Activated CD8-positive, alpha-beta T cell treated with anti-CD3 and anti-CD28 coated beads, Interleukin-2, amount 10 ng/mL, durations not matched to agents 7 days and 5 days (primary cell): ENCODE data around the gene ALDH4A1. TPM values are rescaled to one million over a fixed set of nuclear protein-coding genes. Genes with fewer than 3 reads are reported as not detected.
"Not testable (repeated sequence)": the region's sequence is repeated elsewhere in the genome, so short reads cannot be mapped to it uniquely, and the experiment has no call there.

Experiments used
- ATAC-seq: fragments of 150-1000 bp; cut with Tn5 transposase; one replicate; pipeline ENCODE4 v1.10.0; 2021; ENCODE audit warnings: moderate library complexity
- CTCF ChIA-PET: fragments of 350-600 bp; sonication (Branson Sonifier 250); formaldehyde crosslinking; loops from one replicate; lab custom pipeline; 2021; ENCODE audit warnings: antibody characterized with exemption; lab: Charles Lee
- POLR2A ChIA-PET: fragments of 350-600 bp; sonication (Branson Sonifier 250); formaldehyde crosslinking; loops from one replicate; lab custom pipeline; 2021; ENCODE audit warnings: antibody characterized with exemption; lab: Charles Lee
- DNase-seq: peaks from one replicate; pipeline ENCODE4 v3.0.0-alpha.2; 2020
- H3K27ac Mint-ChIP-seq: one replicate; pipeline ENCODE4 v1.8.0; 2021; ENCODE audit warnings: mild to moderate bottlenecking, mixed read lengths
- H3K27me3 Mint-ChIP-seq: one replicate; pipeline ENCODE4 v1.8.0; 2021; ENCODE audit warnings: low read depth, mixed read lengths
- H3K36me3 Mint-ChIP-seq: one replicate; pipeline ENCODE4 v1.8.0; 2021; ENCODE audit warnings: low read depth, mixed read lengths
- H3K4me1 Mint-ChIP-seq: one replicate; pipeline ENCODE4 v1.8.0; 2021; ENCODE audit warnings: low read depth, mixed read lengths
- H3K4me3 Mint-ChIP-seq: one replicate; pipeline ENCODE4 v1.8.0; 2021; ENCODE audit warnings: mild to moderate bottlenecking, mixed read lengths
- H3K9me3 Mint-ChIP-seq: one replicate; pipeline ENCODE4 v1.8.0; 2022; ENCODE audit warnings: mixed read lengths; ENCODE audit not compliant: insufficient read depth
- total RNA-seq, 2 experiments: library from RNA; stranded (reverse); gene quantifications; one replicate each; pipeline ENCODE4 v1.2.3, GENCODE V29; 2021

ALDH4A1 gene
- total RNA-seq, 2 experiments from 2014 or later, result 4.2 to 4.3 TPM

- Mint-ChIP-seq H3K27me3 (peaks cover 3% of the 10 kb centered on the region), H3K4me1 (no peaks in the 10 kb centered on the region), H3K36me3 (no peaks in the 10 kb centered on the region), H3K9me3 (no peaks in the 10 kb centered on the region), H3K27ac (no peak overlapping the region), H3K4me3 (no peak overlapping the region)
- CTCF ChIA-PET, result no interaction called here
- no peak for DNase-seq
- POLR2A ChIA-PET, result no interaction called here
- no peak for ATAC-seq
These were observed 41.3 kb downstream of the ALDH4A1 start for GRCh38 chr1:18861082-18861481.

- ChIA-PET POLR2A (no interaction called here), CTCF (no interaction called here)
- ATAC-seq (no peak), DNase-seq (no peak)
- Mint-ChIP-seq H3K27me3 (peaks cover 5% of the 10 kb centered on the region), H3K4me3 (no peak within 1 kb of the TSS), H3K36me3 (no peaks in the 10 kb centered on the region), H3K4me1 (no peaks in the 10 kb centered on the region), H3K27ac (no peak within 1 kb of the TSS), H3K9me3 (no peaks in the 10 kb centered on the region)
These were observed 42.8 kb downstream of the ALDH4A1 start, which contains the start of gene TAS1R2 for GRCh38 chr1:18859560-18859959. TAS1R2 (minus strand) TSS chr1:18859660; CDS start chr1:18859660, 0 bp downstream.

DNA sequence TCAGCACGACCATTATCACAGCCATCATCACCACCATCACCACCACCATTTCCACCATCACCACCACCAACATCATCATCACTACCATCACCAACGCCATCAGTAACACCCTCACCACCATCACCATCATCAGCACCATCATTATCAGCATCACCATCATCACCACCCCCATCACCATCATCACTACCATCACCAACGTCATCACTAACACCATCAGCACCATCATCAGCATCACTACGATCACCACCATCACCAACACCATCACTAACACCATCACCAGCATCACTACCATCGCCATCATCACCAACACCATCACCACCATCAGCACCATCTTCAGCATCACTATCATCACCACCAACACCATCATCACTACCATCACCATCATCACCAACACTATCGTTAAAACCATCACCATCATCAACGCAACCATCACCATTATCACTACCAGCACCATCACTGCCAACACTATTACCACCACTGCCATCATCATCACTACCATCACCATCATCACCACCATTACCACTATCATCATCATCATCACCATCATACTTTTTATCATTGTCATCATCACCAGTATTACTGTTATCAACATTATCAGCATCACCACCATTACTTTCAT is 44.2 kb downstream of the ALDH4A1 start:
- peaks cover 5% of the 10 kb centered on the region for H3K27me3 Mint-ChIP-seq
- H3K27ac Mint-ChIP-seq, result no peak overlapping the region
- H3K36me3 Mint-ChIP-seq, result no peaks in the 10 kb centered on the region
- DNase-seq, result no peak
- no peak overlapping the region for H3K4me3 Mint-ChIP-seq
- H3K9me3 Mint-ChIP-seq, result no peaks in the 10 kb centered on the region
- ChIA-PET POLR2A (no interaction called here), CTCF (no interaction called here)
- no peaks in the 10 kb centered on the region for H3K4me1 Mint-ChIP-seq
- no peak for ATAC-seq

DNA sequence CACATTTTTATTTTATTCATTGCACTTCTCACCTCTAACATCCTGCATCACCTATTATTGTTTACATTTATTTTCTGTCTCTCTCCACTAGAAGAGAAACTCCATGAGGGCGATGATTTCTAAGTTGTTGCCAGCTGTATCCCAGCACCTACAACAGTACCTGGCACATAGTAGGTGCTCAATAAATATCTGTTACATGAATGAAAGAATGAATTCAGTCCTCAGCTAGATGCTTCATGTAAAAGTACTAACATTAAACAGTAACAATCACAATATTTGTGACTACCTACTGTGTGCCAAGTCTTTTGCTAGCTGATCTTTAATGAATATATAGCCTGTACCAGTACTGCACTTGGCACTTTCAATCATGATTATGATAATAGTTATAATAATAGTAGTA is 45.9 kb downstream of the ALDH4A1 start:
- ATAC-seq (no peak), DNase-seq (no peak)
- CTCF ChIA-PET, result no interaction called here
- Mint-ChIP-seq H3K27ac (no peak overlapping the region), H3K4me1 (no peaks in the 10 kb centered on the region), H3K9me3 (no peaks in the 10 kb centered on the region), H3K4me3 (no peak overlapping the region), H3K27me3 (peaks cover 5% of the 10 kb centered on the region), H3K36me3 (no peaks in the 10 kb centered on the region)
- POLR2A ChIA-PET, result no interaction called here

DNA sequence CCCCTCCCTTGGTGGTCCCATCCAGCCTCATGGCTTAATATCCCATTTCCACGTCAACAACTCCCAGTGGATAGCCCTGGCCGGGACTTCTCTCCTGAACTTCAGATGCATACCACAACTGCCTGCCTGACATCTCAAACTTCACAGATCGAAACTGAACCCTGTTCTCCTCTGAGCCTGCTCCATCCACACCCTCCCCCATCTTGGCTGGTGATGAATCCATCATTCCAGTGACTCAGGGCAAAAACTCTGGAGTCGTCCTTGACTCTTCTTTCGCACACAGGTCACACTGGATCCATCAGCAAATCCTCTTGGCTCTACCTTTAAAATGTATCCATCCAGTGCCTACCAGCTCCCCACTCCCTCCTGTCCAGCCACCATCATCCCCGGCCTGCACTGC is 46.8 kb downstream of the ALDH4A1 start:
- Mint-ChIP-seq H3K9me3 (no peaks in the 10 kb centered on the region), H3K4me3 (no peak overlapping the region), H3K36me3 (no peaks in the 10 kb centered on the region), H3K4me1 (no peaks in the 10 kb centered on the region), H3K27me3 (peaks cover 5% of the 10 kb centered on the region), H3K27ac (no peak overlapping the region)
- ChIA-PET CTCF (no interaction called here), POLR2A (no interaction called here)
- DNase-seq, result no peak
- no peak for ATAC-seq

GRCh38 chr1:18854331-18855025 is 47.9 kb downstream of the ALDH4A1 start:
- Mint-ChIP-seq H3K4me3 (no peak overlapping the region), H3K36me3 (no peaks in the 10 kb centered on the region), H3K27ac (no peak overlapping the region), H3K9me3 (no peaks in the 10 kb centered on the region), H3K27me3 (peaks cover 5% of the 10 kb centered on the region), H3K4me1 (no peaks in the 10 kb centered on the region)
- CTCF ChIA-PET, result no interaction called here
- no peak for ATAC-seq
- POLR2A ChIA-PET, result no interaction called here
- DNase-seq, result no peak

GRCh38 chr1:18852501-18852900 is 49.9 kb downstream of the ALDH4A1 start:
- Mint-ChIP-seq H3K4me1 (no peaks in the 10 kb centered on the region), H3K36me3 (no peaks in the 10 kb centered on the region), H3K27ac (no peak overlapping the region), H3K4me3 (no peak overlapping the region), H3K27me3 (peaks cover 5% of the 10 kb centered on the region), H3K9me3 (no peaks in the 10 kb centered on the region)
- ChIA-PET POLR2A (no interaction called here), CTCF (no interaction called here)
- DNase-seq (no peak), ATAC-seq (no peak)

GRCh38 chr1:18849261-18849711 is 53.1 kb downstream of the ALDH4A1 start:
- H3K36me3 Mint-ChIP-seq, result no peaks in the 10 kb centered on the region
- no peaks in the 10 kb centered on the region for H3K27me3 Mint-ChIP-seq
- ATAC-seq, result no peak

GRCh38 chr1:18847723-18848122 is 54.6 kb downstream of the ALDH4A1 start:
- H3K4me3 Mint-ChIP-seq, H3K27me3 Mint-ChIP-seq, H3K36me3 Mint-ChIP-seq, H3K4me1 Mint-ChIP-seq, H3K27ac Mint-ChIP-seq, POLR2A ChIA-PET, H3K9me3 Mint-ChIP-seq, DNase-seq, ATAC-seq: not testable (repeated sequence)
- CTCF ChIA-PET, result interaction anchor here (0.8 kb wide), 1 partner anchor 27 kb away, joined by 4 read pairs; no protein-coding TSS in a partner anchor

More at GRCh38 chr1:18849261-18849711, 53.1 kb downstream of the ALDH4A1 start:
- Mint-ChIP-seq H3K9me3 (no peaks in the 10 kb centered on the region), H3K27ac (no peak overlapping the region), H3K4me3 (no peak overlapping the region), H3K4me1 (no peaks in the 10 kb centered on the region)
- ChIA-PET CTCF (no interaction called here), POLR2A (interaction anchor here (0.6 kb wide), 1 partner anchor 30 kb away, joined by 3 read pairs; no protein-coding TSS in a partner anchor)
- no peak for DNase-seq

- DNase-seq (no peak), ATAC-seq (no peak)
- H3K36me3 Mint-ChIP-seq, result no peaks in the 10 kb centered on the region
- H3K4me3 Mint-ChIP-seq, result no peak overlapping the region
- H3K9me3 Mint-ChIP-seq, result no peaks in the 10 kb centered on the region
- peaks cover 9% of the 10 kb centered on the region for H3K27me3 Mint-ChIP-seq
- POLR2A ChIA-PET, result no interaction called here
- no peaks in the 10 kb centered on the region for H3K4me1 Mint-ChIP-seq
- CTCF ChIA-PET, result no interaction called here
- H3K27ac Mint-ChIP-seq, result no peak overlapping the region
These were observed 62.2 kb downstream of the ALDH4A1 start for GRCh38 chr1:18840145-18840544.

- POLR2A ChIA-PET, result no interaction called here
These were observed 65.7 kb downstream of the ALDH4A1 start for GRCh38 chr1:18836654-18837053.

DNA sequence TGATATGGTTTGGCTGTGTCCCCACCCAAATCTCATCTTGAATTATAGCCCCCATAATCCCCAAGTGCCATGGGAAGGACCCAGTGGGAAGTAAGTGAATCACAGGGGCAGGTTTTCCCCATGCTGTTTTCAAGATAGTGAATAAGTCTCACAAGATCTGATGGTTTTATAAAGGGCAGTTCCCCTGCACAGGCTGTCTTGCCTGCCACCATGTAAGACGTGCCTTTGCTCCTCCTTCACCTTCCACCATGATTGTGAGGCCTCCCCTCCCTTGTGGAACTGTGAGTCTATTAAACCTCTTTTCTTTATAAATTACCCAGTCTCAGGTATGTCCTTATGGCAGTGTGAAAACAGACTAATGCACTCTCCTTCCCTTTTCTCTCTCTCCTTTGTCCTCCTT is 70.0 kb downstream of the ALDH4A1 start:
- H3K4me1 Mint-ChIP-seq, H3K9me3 Mint-ChIP-seq, POLR2A ChIA-PET, H3K4me3 Mint-ChIP-seq, ATAC-seq, H3K27ac Mint-ChIP-seq, H3K36me3 Mint-ChIP-seq, H3K27me3 Mint-ChIP-seq, DNase-seq, CTCF ChIA-PET: not testable (repeated sequence)

More at GRCh38 chr1:18836654-18837053, 65.7 kb downstream of the ALDH4A1 start:
- H3K4me1 Mint-ChIP-seq, result no peaks in the 10 kb centered on the region
- ATAC-seq (no peak), DNase-seq (no peak)
- no peaks in the 10 kb centered on the region for H3K36me3 Mint-ChIP-seq
- no peak overlapping the region for H3K4me3 Mint-ChIP-seq
- H3K27ac Mint-ChIP-seq, result no peak overlapping the region
- H3K27me3 Mint-ChIP-seq, result no peaks in the 10 kb centered on the region
- H3K9me3 Mint-ChIP-seq, result no peaks in the 10 kb centered on the region
- CTCF ChIA-PET, result no interaction called here
